HG02642 (cell line): ENCODE results near the gene NFE2L2.
"Not testable (repeated sequence)": the region's sequence is repeated elsewhere in the genome, so short reads cannot be mapped to it uniquely, and the experiment has no call there.

ENCODE experiments used
- ATAC-seq: cut with Tn5 transposase; IDR thresholded peaks from one replicate; pipeline ENCODE4 v1.9.1; 2021; ENCODE audit warnings: mild to moderate bottlenecking; ENCODE audit not compliant: unreplicated experiment, poor library complexity

Gene NFE2L2

GRCh38 chr2:177264693-177265587, at the start of gene NFE2L2:
TSS of gene NFE2L2 (minus strand) at chr2:177264727. CDS start at chr2:177264576, 151 bp downstream.
- peak; percentile 73 for ATAC-seq

- no peak for ATAC-seq
Observed at GRCh38 chr2:177314194-177314593, 49.7 kb upstream of the NFE2L2 start.

- no peak for ATAC-seq
Observed at GRCh38 chr2:177313162-177313781, 48.7 kb upstream of the NFE2L2 start.

GRCh38 chr2:177312562-177312961, 48.0 kb upstream of the NFE2L2 start:
- ATAC-seq, result no peak

GRCh38 chr2:177309672-177310309, 45.3 kb upstream of the NFE2L2 start:
- ATAC-seq, result not testable (repeated sequence)

- ATAC-seq, result no peak
Observed at GRCh38 chr2:177306550-177306949, 42.0 kb upstream of the NFE2L2 start.

- no peak for ATAC-seq
Observed at GRCh38 chr2:177303939-177304338, 39.4 kb upstream of the NFE2L2 start.

- ATAC-seq, result no peak
Observed at GRCh38 chr2:177302552-177302951, 38.0 kb upstream of the NFE2L2 start.

GRCh38 chr2:177298191-177298590, 33.7 kb upstream of the NFE2L2 start:
- ATAC-seq, result no peak

- ATAC-seq, result no peak
Observed at GRCh38 chr2:177296040-177296439, 31.5 kb upstream of the NFE2L2 start.

GRCh38 chr2:177295484-177295883, 31.0 kb upstream of the NFE2L2 start:
- no peak for ATAC-seq

GRCh38 chr2:177291701-177292100, 27.2 kb upstream of the NFE2L2 start:
- ATAC-seq, result no peak

- no peak for ATAC-seq
Observed at GRCh38 chr2:177289824-177290628, 25.5 kb upstream of the NFE2L2 start.

GRCh38 chr2:177287814-177288213, 23.3 kb upstream of the NFE2L2 start:
- no peak for ATAC-seq

- ATAC-seq, result no peak
Observed at GRCh38 chr2:177285892-177286715, 21.6 kb upstream of the NFE2L2 start.

- no peak for ATAC-seq
Observed at GRCh38 chr2:177284531-177284930, 20.0 kb upstream of the NFE2L2 start.

GRCh38 chr2:177283906-177284305, 19.4 kb upstream of the NFE2L2 start:
- no peak for ATAC-seq

- no peak for ATAC-seq
Observed at GRCh38 chr2:177282787-177283572, 18.5 kb upstream of the NFE2L2 start.

- ATAC-seq, result peak; percentile 37
Observed at GRCh38 chr2:177282181-177282641, 17.7 kb upstream of the NFE2L2 start.
